Stimulated activated naive CD4-positive, alpha-beta T cell (primary cell): ENCODE data around the gene ANKRD34A.
"Not testable (repeated sequence)": the region's sequence is repeated elsewhere in the genome, so short reads cannot be mapped to it uniquely, and the experiment has no call there.

ENCODE experiments used
- DNase-seq, 6 experiments: peaks; one replicate each; lab custom pipeline; 2025; lab: John Stamatoyannopoulos, UW

Gene ANKRD34A

GRCh38 chr1:145947551-145947950, 16.8 kb downstream of the ANKRD34A start:
- DNase-seq = no peak

GRCh38 chr1:145946477-145946986, 17.8 kb downstream of the ANKRD34A start:
- no peak for DNase-seq

DNA sequence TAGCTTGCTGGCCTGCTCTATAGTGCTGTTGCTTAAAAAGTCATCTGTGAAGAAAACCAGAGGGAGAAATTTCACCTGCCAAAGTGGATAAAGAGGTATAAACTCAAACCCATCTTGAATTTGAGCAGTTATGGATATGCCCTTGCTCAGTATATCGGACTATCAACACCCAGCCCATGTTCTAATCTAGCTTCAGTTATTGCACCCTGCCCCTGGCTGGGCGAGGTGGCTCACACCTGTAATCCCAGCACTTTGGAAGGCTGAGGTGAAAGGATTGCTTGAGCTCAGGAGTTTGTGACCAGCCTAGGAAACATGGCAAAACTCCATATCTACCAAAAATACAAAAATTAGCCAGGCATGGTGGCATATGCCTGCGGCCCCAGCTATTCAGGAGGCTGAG, 19.8 kb downstream of the ANKRD34A start:
- no peak for DNase-seq

DNA sequence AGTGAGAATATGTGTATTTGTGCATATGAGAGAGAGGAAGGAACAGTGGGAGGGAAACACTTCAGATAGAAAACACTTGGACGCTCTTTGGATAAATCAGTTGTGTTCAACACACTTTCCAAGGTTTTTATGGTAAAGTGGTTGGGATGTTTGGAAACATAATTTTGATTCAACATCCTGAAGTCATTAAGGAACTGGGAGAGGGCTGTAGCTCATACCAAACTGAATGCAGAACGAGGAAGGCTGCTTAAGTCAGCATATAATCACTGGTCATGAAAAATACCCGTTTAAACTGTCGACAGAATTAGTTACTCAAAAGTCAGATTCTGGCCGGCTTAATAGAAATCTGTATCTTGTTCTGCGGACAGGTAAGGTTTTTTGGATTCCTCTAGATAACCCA, 21.5 kb downstream of the ANKRD34A start:
- no peak for DNase-seq

GRCh38 chr1:145942405-145942804, 22.0 kb downstream of the ANKRD34A start:
- DNase-seq = no peak

DNA sequence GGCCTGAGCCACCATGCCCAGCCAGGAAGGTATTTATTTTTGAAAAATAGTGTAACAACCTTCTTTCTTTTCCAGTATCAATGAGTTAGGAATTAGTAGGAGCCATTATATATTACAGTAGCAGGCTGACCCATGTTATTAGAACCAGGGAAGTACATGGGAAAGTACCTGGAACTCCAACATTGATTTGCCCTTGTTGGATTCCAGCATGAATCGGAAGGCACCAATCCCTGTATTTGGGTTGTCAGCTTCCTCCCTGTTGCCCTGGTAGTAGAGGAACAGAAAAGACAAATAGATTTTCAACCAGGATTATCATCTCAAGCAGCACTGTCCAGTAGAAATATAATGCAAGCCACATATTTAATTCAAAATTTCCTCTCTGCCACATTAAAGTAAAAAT, 26.9 kb downstream of the ANKRD34A start:
- DNase-seq = no peak

DNA sequence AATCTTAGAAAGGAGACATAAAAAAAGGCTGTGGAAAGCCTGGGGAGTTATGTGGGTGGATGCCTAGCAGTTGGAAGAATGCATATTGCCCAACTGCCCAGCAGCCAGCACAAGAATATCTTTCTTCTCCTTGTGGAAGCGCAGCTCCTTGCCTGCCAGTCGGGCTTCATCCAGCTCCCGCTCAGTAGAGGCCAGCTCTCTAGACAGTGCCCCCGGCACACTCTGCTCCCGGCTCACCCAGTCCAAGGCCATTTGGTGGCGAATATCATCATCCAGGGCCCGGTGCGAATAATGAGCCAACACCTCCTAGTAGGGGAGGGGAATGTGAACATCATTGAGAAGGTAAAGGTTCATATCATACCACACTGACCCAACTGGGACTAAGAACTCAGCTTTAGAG, 28.1 kb downstream of the ANKRD34A start:
- no peak for DNase-seq

DNA sequence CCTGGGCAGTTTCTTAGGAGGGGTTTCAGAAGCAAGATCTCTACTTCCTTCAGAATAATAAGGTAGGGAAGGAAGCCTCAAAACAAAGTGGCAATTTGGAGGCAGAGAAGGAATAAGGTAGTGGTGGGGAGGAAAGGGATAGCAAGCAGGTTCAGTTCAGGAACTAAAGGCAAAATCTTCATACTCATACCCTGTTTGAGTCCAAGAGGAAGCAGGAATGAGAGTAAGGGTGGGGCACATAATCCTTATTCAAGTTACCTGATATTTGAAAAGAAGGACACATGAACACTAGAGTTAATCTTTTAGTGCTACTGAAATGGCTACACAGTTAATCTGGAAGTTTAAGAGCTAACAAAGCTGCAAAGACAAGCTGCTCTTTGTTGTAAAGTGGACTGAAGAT, 28.7 kb downstream of the ANKRD34A start:
- DNase-seq = no peak

- DNase-seq = peak in 4 of 6 experiments; percentile 7 to 64 (median 33)
Measured at GRCh38 chr1:145932522-145933009, 31.8 kb downstream of the ANKRD34A start.

GRCh38 chr1:145927916-145928643, 36.3 kb downstream of the ANKRD34A start:
- DNase-seq = no peak

- peak; percentile 79 to 97 (median 94) for DNase-seq
Measured at GRCh38 chr1:145927063-145927886, 37.1 kb downstream of the ANKRD34A start, which contains the start of gene RBM8A. Gene RBM8A, minus strand, starts transcription at chr1:145927484. Its CDS starts 58 bp downstream, at chr1:145927426.

DNA sequence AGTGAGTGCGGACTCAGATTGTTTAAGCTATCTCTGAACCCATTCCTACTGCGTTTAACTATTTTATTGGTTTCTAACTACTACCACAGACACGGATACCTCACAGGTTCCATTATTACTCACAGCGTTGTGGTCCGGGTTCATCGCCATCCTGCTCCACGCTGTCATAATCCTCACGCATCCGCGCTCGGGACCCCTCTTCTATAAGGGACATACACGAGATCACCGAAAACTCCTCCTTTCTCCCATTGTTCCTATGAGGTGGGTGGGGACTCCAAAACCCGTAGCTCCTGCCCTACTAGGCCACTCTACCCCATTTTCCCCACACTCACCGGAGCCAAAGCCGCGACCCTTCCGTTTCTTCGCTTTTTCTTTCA, 37.7 kb downstream of the ANKRD34A start:
- peak in 1 of 6 experiments; percentile 38 for DNase-seq

DNA sequence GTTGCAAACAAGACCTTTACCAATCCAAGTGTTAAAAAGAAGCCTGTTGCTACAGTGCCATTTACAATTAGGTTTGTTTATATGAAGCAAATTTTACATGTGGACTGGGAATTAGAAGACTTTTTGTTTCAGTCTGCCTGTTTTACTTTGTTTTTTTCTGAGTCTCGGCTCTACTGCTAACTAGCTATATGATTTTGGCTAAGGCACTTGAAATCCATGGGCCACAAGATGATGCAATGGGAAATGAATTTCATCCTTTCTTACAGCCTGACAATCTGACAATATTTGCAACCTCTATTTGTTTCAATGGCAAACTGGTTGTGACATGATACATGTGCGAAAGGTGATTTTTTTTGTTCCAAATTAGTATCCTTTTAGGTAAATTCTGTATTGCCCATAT, 42.1 kb downstream of the ANKRD34A start:
- DNase-seq = no peak

DNA sequence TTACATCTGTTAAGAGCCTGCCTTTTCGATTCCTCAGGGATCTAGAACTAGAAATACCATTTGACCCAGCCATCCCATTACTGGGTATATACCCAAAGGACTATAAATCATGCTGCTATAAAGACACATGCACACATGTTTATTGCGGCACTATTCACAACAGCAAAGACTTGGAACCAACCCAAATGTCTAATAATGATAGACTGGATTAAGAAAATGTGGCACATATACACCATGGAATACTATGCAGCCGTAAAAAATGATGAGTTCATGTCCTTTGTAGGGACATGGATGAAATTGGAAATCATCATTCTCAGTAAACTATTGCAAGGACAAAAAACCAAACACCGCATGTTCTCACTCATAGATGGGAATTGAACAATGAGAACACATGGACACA, 44.1 kb downstream of the ANKRD34A start:
- DNase-seq = not testable (repeated sequence)

DNA sequence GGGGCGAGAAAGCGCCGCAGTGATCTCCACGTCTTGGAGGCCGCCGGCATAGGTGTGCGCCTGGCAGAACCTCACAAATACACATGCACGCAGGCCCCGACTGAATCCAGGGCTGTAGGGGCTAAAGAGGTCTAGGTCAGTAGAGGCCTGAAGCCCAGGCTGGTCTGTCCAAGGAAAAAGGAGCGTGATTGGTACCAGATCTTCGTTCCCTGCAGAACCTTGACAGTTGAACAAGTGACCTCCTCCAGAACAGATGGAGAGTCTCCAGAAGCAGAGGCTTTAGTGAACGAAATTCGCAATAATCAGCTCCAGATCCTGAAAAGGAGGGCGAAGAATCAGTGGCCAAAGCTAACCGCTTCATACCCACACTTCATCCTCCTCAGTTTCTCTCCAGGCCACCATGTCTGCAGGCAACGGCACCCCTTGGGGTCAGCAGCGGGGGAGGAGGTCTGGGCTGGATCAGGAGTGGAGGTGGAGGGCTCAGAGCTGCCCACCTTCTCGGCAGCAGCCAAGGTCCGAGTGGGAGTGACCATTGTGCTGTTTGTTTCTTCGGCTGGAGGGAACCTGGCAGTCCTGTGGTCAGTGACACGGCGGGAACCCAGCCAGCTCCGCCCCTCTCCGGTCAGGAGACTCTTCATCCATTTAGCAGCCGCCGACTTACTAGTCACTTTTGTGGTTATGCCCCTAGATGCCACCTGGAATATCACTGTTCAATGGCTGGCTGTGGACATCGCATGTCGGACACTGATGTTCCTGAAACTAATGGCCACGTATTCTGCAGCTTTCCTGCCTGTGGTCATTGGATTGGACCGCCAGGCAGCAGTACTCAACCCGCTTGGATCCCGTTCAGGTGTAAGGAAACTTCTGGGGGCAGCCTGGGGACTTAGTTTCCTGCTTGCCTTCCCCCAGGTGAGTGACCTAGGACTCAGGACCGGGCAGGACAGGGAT, 45.1 kb downstream of the ANKRD34A start:
- DNase-seq = peak in 1 of 6 experiments; percentile 2

DNA sequence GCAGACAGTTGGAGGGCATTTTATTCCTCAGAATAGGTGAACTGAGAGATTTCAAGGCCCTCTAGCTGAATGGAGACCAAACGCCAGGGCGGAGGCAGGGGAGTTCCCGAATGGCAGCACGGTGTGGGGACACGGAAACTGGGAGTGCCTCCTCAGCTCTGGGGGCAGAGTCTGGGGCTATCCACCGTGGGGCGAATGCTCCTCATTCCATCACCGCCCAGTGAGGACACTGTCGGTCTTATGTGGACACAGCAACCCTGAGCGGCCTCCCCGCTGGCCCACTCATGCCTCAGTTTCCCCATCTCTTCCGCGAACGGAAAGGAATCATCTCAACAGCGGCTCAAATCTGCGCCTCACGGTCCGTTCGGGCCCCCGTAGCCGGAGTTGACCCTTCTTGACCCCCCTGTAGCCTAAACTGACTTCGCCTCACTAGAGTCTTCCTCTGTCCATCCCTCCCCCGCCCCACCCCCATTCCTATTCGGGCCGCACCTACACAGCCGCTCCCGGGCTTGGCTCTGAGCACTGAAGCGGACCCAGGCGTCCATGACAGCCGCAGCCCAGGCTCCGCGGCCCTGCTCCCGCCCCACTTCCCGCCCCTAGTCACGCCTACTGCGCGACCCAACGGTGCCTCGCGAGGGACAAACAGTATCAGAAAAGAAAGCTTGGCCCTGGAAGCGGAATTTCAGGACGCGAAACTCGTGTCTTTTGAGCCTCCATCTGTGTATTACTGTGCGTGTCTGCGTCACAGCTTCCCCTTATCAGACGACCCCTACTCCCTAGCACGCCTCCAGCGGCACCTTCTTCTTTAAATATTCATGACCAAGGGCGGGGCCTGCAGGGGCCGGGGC, 46.0 kb downstream of the ANKRD34A start, which contains the start of gene PEX11B:
Gene PEX11B, minus strand, starts transcription at position 574 of the 848 bp plus-strand sequence. Its CDS starts 29 bp downstream, at position 545.
- DNase-seq = peak; percentile 89 to 99 (median 96)

DNA sequence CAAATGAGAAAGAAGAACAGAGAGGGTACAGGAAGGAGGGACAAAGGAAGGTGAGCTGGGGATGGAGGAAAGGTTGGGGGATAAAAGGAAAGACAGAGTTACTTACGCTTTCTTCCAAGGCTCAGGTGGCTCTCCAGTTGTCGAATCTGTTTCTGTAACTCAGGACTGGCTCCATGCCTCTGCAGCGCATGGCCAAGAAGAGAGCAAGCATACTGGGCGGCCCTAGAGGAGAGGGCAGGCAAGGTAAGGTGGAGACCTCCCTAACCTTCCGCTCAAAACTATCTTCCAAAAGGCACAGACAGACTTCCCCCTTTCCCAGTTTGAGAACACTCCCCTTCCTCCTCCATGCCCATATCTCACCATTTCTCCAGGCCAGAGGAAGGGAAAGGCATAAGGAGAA, 46.8 kb downstream of the ANKRD34A start:
- no peak for DNase-seq

DNA sequence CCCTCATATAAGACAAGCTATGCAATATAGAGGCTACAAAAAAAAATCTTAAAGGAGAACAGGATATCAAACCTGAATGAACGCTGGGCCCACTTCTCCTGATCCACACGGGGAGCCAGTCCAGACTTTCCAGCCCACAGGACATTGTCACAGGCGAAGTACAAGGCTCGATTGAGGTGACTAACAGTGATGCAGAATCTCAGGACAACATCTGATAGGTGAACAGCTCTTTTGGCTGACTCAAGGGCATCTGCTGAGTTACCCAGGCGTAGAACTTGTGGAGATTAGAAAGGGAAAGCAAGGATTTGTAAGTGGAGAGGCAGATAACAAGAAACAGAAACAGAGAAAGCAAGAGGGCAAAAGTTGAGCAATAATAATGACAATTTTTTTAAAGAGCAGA, 47.6 kb downstream of the ANKRD34A start:
- no peak for DNase-seq

GRCh38 chr1:145912128-145912641, 52.2 kb downstream of the ANKRD34A start:
- no peak for DNase-seq
